ENCODE measurements around the gene TNFRSF13B.
"Not testable (repeated sequence)": the region's sequence is repeated elsewhere in the genome, so short reads cannot be mapped to it uniquely, and the experiment has no call there.

The TNFRSF13B gene

DNA sequence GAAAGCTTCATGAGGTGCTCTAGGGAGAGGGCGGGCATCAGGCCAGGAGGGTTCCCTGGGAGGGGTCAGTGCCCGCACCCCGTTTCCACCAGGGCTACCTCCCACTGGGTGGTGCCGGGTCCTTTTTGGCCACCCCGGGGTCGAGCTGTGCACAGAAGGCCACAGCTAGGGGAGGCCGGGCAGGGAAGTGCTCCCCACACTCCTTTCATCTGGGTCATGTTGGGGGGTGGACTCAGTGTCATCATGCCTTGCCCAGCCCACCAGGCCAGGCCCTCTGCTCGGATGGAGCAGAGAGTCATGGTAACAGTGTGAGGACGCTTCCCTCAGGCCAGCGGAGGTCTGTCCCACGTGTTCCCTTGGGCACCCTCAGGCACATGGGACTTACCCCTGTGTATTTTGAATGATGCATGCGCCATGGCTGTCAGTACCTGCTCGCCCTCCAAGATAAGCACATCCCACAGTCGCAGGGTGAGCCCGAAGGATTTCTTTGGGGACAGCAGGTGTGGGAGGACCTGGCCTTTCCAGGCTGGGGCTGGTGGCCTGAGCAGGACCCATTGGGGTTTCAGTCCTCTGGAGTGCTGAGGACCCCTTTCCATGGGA, 46.4 kb downstream of the TNFRSF13B start:
- no peak for DNase-seq (ENCODE audit: low spot score)

DNA sequence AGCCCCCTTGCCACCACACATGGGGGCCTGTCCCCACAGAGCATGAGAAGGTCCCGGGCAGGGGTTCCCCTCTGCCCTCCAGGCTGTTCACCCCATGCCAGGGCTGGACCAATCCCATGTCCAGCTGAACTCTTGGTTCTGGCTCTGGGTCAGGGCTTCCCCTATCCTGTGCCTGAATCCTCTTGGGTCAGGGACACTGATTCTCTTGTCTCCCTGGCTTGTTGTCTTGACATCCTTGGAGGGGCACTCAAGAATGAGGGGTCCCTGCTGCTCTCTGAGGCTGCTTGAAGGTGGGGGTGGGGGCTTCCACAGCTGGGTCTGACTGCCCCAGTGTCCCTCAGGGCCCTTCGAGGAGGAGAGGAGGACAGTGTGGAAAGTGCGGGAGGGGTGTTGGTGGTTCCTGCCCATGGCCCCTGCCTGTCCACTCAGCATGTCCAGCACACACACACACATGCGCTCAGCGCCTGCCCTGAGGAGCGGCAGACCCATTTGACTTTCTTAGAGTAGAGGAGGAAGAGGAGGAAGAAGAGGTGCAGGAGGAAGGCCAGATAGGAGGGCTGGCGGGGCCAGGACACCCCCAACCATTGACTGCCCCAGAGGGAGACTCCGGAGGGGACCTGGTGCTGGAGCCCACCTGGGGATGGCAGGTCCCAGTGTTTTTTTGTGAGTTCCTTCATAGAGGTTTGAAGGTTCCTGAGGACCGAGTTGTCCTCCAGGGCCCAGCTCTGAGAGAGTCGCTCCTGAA, 47.0 kb downstream of the TNFRSF13B start:
- DNase-seq (ENCODE audit: low spot score): no peak

GRCh38 chr17:16923904-16924695, 47.8 kb downstream of the TNFRSF13B start:
- no peak for DNase-seq (ENCODE audit: low spot score)

- no peak for DNase-seq (ENCODE audit: low spot score)
Observed at GRCh38 chr17:16923097-16923903, 48.6 kb downstream of the TNFRSF13B start.

DNA sequence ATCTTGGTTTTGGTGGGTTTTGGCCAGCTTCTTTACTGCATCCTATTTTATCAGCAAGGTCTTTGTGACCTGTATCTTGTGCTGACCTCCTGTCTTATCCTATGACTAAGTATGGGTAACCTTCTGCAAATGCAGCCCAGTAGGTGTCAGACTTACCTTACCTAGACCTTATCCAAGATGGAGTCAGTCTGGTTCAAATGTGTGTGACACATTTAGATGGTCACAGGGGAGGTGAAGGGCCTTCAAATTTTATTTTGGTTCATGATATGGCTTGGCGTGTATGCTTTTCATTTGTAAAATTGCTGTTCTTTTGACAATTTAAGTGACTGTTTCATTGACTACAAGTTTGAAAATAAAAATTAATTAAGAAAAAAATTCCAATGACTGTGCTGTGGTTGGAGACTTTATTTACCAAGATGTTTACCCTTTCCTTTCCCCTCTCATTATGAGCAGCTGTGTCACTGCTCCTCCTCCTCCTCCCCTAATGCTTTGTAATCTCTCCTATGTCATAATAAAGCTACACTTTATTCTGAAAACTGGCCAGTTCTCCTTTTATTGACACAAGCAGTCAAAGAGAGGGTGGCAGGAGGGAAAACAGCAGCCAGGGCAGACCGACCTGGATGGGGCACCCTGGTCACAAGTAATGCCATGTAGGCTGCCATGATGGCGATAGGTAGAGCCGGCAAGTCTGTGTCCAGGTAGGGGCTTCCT, 49.4 kb downstream of the TNFRSF13B start:
- peak; percentile 45 for DNase-seq (ENCODE audit: low spot score)

DNA sequence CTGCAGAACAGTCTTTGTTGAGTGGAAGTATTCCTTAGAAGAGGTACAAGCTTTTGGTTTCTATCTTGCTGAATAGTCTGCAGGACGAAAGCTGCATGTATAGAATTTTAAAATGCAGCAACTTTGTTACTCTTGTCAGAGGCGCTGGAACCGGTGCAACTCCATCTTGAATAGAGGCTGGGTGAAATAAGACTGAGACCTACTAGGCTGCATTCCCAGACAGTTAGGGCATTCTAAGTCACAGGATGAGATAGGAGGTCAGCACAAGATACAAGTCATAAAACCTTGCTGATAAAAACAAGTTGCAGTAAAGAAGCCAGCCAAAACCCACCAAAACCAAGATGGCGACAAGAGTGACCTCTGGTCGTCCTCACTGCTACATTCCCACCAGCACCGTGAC, 50.5 kb downstream of the TNFRSF13B start:
- not testable (repeated sequence) for DNase-seq (ENCODE audit: low spot score)

DNA sequence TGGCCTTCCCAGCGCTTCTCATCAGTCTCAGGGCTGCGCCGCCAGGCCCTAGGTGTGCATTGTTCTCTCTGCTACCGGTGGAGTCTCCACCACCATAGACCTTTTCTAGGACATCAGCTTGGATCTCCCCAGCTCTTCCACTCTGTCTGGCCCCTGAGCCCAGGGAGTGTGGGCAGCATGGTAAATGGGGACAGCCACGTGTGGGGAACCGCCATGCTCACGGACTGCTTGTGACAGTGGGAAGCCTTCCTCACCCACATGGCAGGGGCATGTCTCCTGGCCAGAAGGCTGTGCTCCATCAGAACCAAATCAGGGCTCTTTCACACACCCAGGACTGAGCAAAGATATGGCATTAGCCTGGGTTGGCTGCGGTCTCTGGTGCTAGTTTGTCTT, 51.3 kb downstream of the TNFRSF13B start:
- no peak for DNase-seq (ENCODE audit: low spot score)

GRCh38 chr17:16919663-16920627, 52.0 kb downstream of the TNFRSF13B start:
- no peak for DNase-seq (ENCODE audit: low spot score)

GRCh38 chr17:16918443-16918842, 53.5 kb downstream of the TNFRSF13B start:
- no peak for DNase-seq (ENCODE audit: low spot score)

- DNase-seq (ENCODE audit: low spot score): no peak
Observed at GRCh38 chr17:16917671-16918394, 54.1 kb downstream of the TNFRSF13B start.

DNA sequence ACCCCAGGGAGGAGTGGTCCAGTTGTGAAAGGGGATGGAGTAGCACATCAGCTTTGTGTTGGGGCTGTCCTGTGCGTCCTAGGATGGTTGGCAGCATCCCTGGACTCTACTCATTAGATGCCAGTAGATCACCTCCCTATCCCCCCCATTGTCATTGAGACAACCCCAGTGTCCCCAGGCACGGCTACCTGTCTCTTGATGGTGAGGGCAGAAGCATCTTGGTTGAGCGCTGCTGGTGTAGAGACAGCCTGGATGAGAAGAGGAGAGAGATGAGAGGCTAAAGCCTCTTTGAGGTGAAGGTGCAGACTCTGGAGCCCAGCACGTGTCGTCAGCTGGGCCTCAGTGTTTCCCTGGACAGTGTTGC, 55.4 kb downstream of the TNFRSF13B start:
- DNase-seq (ENCODE audit: low spot score): no peak

DNA sequence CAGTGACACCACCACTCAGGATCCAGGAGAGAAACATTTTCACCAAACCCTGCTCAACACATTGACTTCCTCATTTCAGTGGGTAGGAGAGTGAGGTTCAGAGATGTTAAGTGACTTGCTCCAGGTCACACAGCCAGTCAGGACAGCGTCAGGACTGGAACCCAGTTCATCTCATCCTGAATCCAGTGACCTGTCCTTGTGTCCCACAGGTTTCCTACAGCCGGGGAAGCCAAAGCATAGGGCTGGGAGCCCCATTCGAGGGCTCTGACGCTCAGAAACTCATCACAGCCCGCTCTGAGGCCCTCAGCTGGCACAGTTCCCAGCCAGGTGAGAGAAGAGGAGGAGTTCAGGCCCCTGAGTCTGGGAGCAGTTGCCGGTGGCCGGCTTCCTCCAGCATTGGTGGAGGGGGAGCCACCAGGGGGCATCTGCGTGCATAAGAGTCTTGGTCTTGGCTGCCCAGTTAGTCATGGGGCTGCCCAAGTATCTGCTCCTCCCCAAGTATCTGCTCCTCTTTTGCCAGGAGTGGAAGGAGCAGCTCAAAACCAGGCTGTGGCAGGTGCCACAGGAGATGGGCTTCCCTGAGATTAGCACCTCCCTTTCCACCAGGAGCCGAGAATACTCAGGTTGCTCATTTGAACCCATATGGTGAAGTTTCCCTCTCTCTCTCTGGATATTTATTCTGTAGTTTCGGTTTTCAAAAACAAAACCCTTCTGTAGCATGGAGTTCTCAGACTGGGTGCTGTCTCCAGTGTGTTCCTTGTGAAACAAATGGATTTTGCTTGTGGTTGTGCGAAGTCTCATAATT, 56.0 kb downstream of the TNFRSF13B start:
- peak; percentile 62 for DNase-seq (ENCODE audit: low spot score)

DNA sequence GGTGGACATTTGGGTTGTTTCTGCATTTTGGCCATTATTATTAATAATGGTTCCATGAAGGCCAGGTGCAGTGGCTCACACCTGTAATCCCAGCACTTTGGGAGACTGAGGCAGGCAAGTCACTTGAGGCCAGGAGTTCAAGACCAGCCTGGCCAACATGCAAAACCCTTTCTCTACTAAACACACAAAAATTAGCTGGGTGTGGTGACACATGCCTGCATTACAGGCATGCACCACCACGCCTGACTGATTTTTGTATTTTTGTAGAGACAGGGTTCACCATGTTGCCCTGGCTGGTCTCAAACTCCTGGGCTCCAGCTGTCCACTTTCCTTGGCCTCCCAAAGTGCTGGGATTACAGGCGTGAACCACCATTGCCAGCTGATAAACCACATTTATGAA, 58.5 kb downstream of the TNFRSF13B start:
- DNase-seq (ENCODE audit: low spot score): no peak

GRCh38 chr17:16912021-16912962, 59.6 kb downstream of the TNFRSF13B start:
- DNase-seq (ENCODE audit: low spot score): no peak

DNA sequence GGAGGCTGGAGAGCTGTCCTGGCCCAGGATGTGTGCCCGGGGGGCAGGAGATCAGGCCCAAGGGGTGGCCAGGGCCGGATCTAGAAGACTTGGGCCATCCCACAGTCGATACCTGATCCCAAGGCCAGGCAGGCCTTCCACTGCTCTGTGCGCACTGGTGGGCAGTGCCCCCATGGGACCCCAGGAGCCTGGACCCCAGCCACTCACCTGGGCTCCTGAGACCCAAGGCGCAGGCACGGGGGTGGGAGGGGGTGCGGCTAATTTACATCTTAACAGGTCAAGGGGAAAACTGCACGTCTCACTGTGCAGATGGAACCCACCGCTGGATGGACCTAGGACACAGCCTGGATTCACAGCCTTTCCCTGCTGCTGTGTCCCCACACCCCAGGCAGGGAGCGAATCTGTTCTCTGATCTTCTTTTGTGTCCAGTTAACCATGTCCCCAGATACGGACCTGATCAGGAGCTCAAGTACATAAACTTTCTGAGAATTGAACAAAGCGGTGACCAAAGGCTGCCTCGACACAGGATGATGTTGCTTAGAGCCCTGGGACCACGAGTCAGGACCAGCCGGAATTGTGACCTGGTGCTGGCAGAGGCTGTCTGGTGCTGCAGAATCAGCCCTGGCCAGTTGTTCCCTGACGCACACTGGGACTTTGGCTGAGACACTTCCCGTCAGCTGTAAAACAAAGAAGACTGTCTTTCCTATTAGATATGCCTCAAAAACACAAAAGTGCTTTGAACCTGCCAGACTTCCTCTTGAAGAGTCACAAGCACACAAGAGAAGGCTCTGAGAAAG, 60.6 kb downstream of the TNFRSF13B start:
- no peak for DNase-seq (ENCODE audit: low spot score)

- no peak for DNase-seq (ENCODE audit: low spot score)
Observed at GRCh38 chr17:16910341-16910740, 61.6 kb downstream of the TNFRSF13B start.
